AG10803 (cell line): ENCODE data around the gene BIN1.
A peak's percentile ranks its signal among the peaks of the same experiment; 100 is the strongest.

ENCODE experiments used
- DNase-seq: peaks from one replicate; pipeline ENCODE4 v3.0.0; 2010; ENCODE audit warnings: low read depth
- H3K4me3 ChIP-seq: 2 replicates; pipeline ENCODE4 v1.5.1; 2011; ENCODE audit warnings: mild to moderate bottlenecking, low read length, control low read depth
- CTCF ChIP-seq: conservative IDR thresholded peaks from 2 replicates; pipeline ENCODE4 v1.5.1; 2011; ENCODE audit warnings: mild to moderate bottlenecking, low read length, control low read depth, inconsistent platforms

BIN1 gene

GRCh38 chr2:127103243-127104165 is 3.5 kb downstream of the BIN1 start:
- no peak overlapping the region for H3K4me3 ChIP-seq
- no peak for DNase-seq
- TF ChIP-seq CTCF = no peak

GRCh38 chr2:127102521-127103242 is 4.3 kb downstream of the BIN1 start:
- no peak for DNase-seq
- no peak for TF ChIP-seq CTCF
- H3K4me3 ChIP-seq = no peak overlapping the region

- DNase-seq = no peak
- no peak for TF ChIP-seq CTCF
- H3K4me3 ChIP-seq = no peak overlapping the region
Observed at GRCh38 chr2:127101756-127102477, 5.0 kb downstream of the BIN1 start.

- TF ChIP-seq CTCF = no peak
- DNase-seq = no peak
- no peak overlapping the region for H3K4me3 ChIP-seq
Observed at GRCh38 chr2:127101048-127101611, 5.8 kb downstream of the BIN1 start.

GRCh38 chr2:127100251-127101047 is 6.5 kb downstream of the BIN1 start:
- peak; percentile 67 for DNase-seq
- no peak overlapping the region for H3K4me3 ChIP-seq
- TF ChIP-seq CTCF = no peak

GRCh38 chr2:127098711-127099110 is 8.2 kb downstream of the BIN1 start:
- DNase-seq = no peak
- no peak overlapping the region for H3K4me3 ChIP-seq
- TF ChIP-seq CTCF = no peak
